MCF 10A (cell line): Measurements from ENCODE around the gene GABRG3. TPM values are rescaled to one million over a fixed set of nuclear protein-coding genes. Genes with fewer than 3 reads are reported as not detected.

ENCODE experiments used
- BruUV-seq: library from RNA; stranded (reverse); fragments of 400-500 nt; replicated peaks from 2 replicates; lab custom pipeline; 2021; lab: Mats Ljungman, UMichigan
- CTCF ChIA-PET: fragments of 300-600 bp; sonication (Branson Sonifier 250); formaldehyde crosslinking; extraction: SDS; loops from one replicate; lab custom pipeline; 2021; ENCODE audit warnings: antibody characterized with exemption, inconsistent platforms; lab: Yijun Ruan, JAX
- POLR2A ChIA-PET: fragments of 300-600, 350-650 bp; sonication (Branson Sonifier 250); formaldehyde crosslinking; extraction: SDS; loops from one replicate; lab custom pipeline; 2020; ENCODE audit warnings: antibody characterized with exemption, inconsistent platforms; lab: Yijun Ruan, JAX
- DNase-seq: peaks from one replicate; pipeline ENCODE4 v3.0.0-alpha.2; 2018; ENCODE audit not compliant: unreplicated experiment
- H3K27ac Mint-ChIP-seq: one replicate; pipeline ENCODE4 v1.8.0; 2022; ENCODE audit warnings: mild to moderate bottlenecking, low read depth, mixed read lengths; ENCODE audit not compliant: unreplicated experiment
- H3K27me3 Mint-ChIP-seq: one replicate; pipeline ENCODE4 v1.8.0; 2022; ENCODE audit warnings: mixed read lengths; ENCODE audit not compliant: insufficient read depth, unreplicated experiment
- H3K36me3 Mint-ChIP-seq: one replicate; pipeline ENCODE4 v1.8.0; 2022; ENCODE audit warnings: mild to moderate bottlenecking, moderate library complexity, mixed read lengths; ENCODE audit not compliant: insufficient read depth, unreplicated experiment
- H3K4me1 Mint-ChIP-seq: one replicate; pipeline ENCODE4 v1.8.0; 2022; ENCODE audit warnings: mixed read lengths; ENCODE audit not compliant: insufficient read depth, unreplicated experiment
- H3K4me3 Mint-ChIP-seq: one replicate; pipeline ENCODE4 v1.8.0; 2022; ENCODE audit warnings: mild to moderate bottlenecking, moderate library complexity, mixed read lengths; ENCODE audit not compliant: unreplicated experiment
- H3K9me3 Mint-ChIP-seq: one replicate; pipeline ENCODE4 v1.8.0; 2022; ENCODE audit warnings: mixed read lengths; ENCODE audit not compliant: unreplicated experiment
- CTCF ChIP-seq: fragments of 200-600 bp; IDR thresholded peaks from one replicate; pipeline ENCODE4 v1.8.0; 2022; ENCODE audit warnings: antibody characterized with exemption, mild to moderate bottlenecking; ENCODE audit not compliant: unreplicated experiment
- intact Hi-C: fragments of 100-400 bp; cut with micrococcal nuclease; formaldehyde crosslinking; loops from 2 replicates; pipeline ENCODE4 v1.14.1; 2022
- total RNA-seq: library from RNA; stranded (reverse); gene quantifications from 2 replicates; pipeline ENCODE4 v1.2.3, GENCODE V29; 2022

Gene GABRG3
- total RNA-seq, 1 experiment from 2014 or later, result not detected

DNA sequence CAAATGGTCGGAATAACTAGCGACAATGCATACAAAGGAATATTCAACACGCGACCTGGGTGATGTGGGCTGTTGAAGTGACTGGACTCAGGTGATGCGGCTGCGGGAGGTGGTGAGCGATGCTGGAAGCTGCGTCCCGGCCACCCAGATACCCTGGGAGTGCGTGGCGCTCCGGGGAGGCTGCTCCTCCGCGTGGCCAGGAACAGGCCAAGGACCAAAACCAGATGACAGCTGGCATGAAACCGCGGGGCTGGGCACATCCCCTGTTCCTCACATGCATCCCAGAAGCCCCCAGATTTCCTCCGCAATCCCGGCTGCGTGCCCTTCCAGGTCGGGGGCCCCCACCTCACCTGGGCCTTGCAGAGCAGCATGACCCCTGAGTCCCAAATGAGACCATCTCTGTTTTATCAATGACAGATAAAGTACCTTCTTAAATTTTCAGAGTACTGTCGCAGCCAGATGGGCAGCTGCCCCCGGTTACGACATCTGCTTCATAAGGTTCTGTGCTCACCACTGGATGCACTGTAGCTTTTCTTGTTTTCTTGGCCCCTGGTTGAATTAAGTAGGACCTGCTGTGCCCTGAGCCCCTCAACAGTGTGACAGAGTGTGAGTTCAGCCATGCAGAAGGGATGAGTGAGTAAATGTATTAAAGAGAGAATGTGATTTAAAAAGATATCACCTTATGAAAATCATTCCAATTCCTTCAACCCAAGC lies 278.2 kb downstream of the GABRG3 start:
- no peaks in the 10 kb centered on the region for H3K27me3 Mint-ChIP-seq
- H3K9me3 Mint-ChIP-seq, result peaks cover 18% of the 10 kb centered on the region

DNA sequence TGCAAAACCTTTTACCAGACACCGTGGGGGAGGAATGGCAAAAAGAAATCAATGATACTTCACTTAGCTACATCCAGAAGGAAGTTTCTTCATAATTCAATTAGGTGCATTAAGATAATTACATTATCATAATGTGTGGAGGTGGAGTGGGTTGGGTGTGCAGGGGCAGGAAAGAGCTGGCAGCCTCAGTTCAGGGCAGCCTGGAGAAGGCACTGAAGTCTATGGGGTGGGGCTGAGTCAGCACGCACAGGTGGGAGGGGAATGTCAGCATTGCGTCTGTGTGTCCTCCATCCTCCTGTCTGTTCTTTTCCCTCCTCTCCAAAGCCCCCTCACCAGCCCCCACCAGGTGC lies 278.8 kb downstream of the GABRG3 start:
- intact Hi-C loops, result no loop called here

More for the DNA sequence above, 278.2 kb downstream of the GABRG3 start:
- H3K4me1 Mint-ChIP-seq, result no peaks in the 10 kb centered on the region
- no peak overlapping the region for H3K27ac Mint-ChIP-seq
- no peak overlapping the region for H3K4me3 Mint-ChIP-seq
- no peak for TF ChIP-seq CTCF
- POLR2A ChIA-PET, result no interaction called here
- intact Hi-C loops, result no loop called here
- DNase-seq, result no peak
- CTCF ChIA-PET, result no interaction called here
- peaks cover 3% of the 10 kb centered on the region for H3K36me3 Mint-ChIP-seq
- no TSS peak for BruUV-seq

DNA sequence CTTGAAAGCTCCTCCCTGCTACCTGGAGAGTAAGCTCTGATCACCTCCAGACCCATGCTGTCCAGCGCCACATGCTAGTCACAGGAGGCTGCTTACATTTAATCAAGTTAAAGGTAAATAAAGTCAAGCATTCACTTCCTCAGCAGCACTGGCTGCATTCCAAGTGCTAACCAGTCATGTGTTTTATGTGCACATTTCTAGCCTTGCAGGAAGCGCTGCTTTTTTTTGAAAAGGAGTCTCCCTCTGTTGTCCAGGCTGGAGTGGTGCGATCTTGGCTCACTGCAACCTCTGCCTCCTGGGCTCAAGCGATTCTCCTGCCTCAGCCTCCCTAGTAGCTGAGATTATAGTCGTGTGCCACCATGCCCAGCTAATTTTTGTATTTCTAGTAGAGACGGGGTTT lies 279.2 kb downstream of the GABRG3 start:
- H3K4me3 Mint-ChIP-seq, result no peak overlapping the region
- no TSS peak for BruUV-seq

More for the DNA sequence above, 278.8 kb downstream of the GABRG3 start:
- Mint-ChIP-seq H3K4me1 (no peaks in the 10 kb centered on the region), H3K36me3 (peaks cover 5% of the 10 kb centered on the region), H3K4me3 (no peak overlapping the region), H3K27ac (no peak overlapping the region), H3K27me3 (no peaks in the 10 kb centered on the region), H3K9me3 (peaks cover 23% of the 10 kb centered on the region)
- ChIA-PET CTCF (no interaction called here), POLR2A (no interaction called here)
- DNase-seq, result no peak
- no peak for TF ChIP-seq CTCF
- no TSS peak for BruUV-seq

DNA sequence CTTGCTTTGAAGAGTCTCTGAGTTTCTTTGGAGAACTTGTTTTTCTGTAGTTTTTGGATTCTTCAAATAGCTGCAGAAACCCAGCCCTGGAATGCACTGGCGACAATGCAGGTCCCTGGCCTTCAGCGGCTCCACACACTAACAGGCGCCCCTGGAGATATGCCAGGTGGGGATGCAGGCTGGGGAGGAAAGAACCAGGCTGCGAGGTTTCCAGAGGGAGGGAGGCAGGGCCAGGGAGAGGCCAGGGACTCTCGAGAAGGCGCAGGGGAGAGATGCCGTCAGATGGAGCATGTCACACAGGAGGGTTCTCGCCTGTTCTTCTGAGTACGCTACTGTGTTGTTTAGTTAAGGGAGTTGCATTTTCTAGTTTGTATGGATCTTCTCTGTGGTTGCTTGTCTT lies 283.1 kb downstream of the GABRG3 start:
- H3K27me3 Mint-ChIP-seq, result no peaks in the 10 kb centered on the region
- peaks cover 36% of the 10 kb centered on the region for H3K9me3 Mint-ChIP-seq
- peaks cover 5% of the 10 kb centered on the region for H3K36me3 Mint-ChIP-seq
- no TSS peak for BruUV-seq
- H3K27ac Mint-ChIP-seq, result no peak overlapping the region
- ChIA-PET CTCF (no interaction called here), POLR2A (no interaction called here)
- H3K4me1 Mint-ChIP-seq, result no peaks in the 10 kb centered on the region
- TF ChIP-seq CTCF, result no peak
- H3K4me3 Mint-ChIP-seq, result no peak overlapping the region
- DNase-seq, result no peak
- intact Hi-C loops, result no loop called here

More for the DNA sequence above, 279.2 kb downstream of the GABRG3 start:
- intact Hi-C loops, result no loop called here
- H3K36me3 Mint-ChIP-seq, result peaks cover 5% of the 10 kb centered on the region
- DNase-seq, result no peak
- POLR2A ChIA-PET, result no interaction called here
- H3K4me1 Mint-ChIP-seq, result no peaks in the 10 kb centered on the region
- no peak overlapping the region for H3K27ac Mint-ChIP-seq
- H3K9me3 Mint-ChIP-seq, result peaks cover 27% of the 10 kb centered on the region
- no peaks in the 10 kb centered on the region for H3K27me3 Mint-ChIP-seq
- CTCF ChIA-PET, result no interaction called here
- no peak for TF ChIP-seq CTCF
